Measurements from ENCODE around the gene FUS.
"Not testable (repeated sequence)": the region's sequence is repeated elsewhere in the genome, so short reads cannot be mapped to it uniquely, and the experiment has no call there.

FUS gene

GRCh38 chr16:31187808-31188189 is 7.9 kb downstream of the FUS start:
- DNase-seq, result no peak

- DNase-seq, result no peak
These were observed 8.8 kb downstream of the FUS start for GRCh38 chr16:31188450-31189411.

- DNase-seq, result no peak
These were observed 9.5 kb downstream of the FUS start for GRCh38 chr16:31189412-31189778.

GRCh38 chr16:31190061-31190460 is 10.1 kb downstream of the FUS start:
- no peak for DNase-seq

GRCh38 chr16:31190818-31191444 is 11.0 kb downstream of the FUS start:
- DNase-seq, result no peak

GRCh38 chr16:31191697-31192428 is 11.9 kb downstream of the FUS start:
- no peak for DNase-seq

- DNase-seq, result no peak
These were observed 13.1 kb downstream of the FUS start for GRCh38 chr16:31192856-31193642.

GRCh38 chr16:31193874-31194273 is 13.9 kb downstream of the FUS start:
- no peak for DNase-seq

GRCh38 chr16:31194898-31195297 is 15.0 kb downstream of the FUS start:
- DNase-seq, result no peak

- DNase-seq, result not testable (repeated sequence)
These were observed 15.9 kb downstream of the FUS start for GRCh38 chr16:31195861-31196260.

- no peak for DNase-seq
These were observed 16.6 kb downstream of the FUS start for GRCh38 chr16:31196324-31197088.

GRCh38 chr16:31198207-31198882 is 18.4 kb downstream of the FUS start:
- DNase-seq, result no peak

- no peak for DNase-seq
These were observed 19.6 kb downstream of the FUS start for GRCh38 chr16:31199430-31200041.

GRCh38 chr16:31200111-31200510 is 20.2 kb downstream of the FUS start:
- not testable (repeated sequence) for DNase-seq

- no peak for DNase-seq
These were observed 21.1 kb downstream of the FUS start for GRCh38 chr16:31200821-31201568.

GRCh38 chr16:31201582-31202413 is 21.9 kb downstream of the FUS start:
- DNase-seq, result no peak

GRCh38 chr16:31202414-31203375 is 22.8 kb downstream of the FUS start, which contains the start of gene PYCARD:
PYCARD (minus strand) TSS chr16:31202760; CDS start chr16:31202690, 70 bp downstream.
- no peak for DNase-seq
